Right lobe of liver (tissue), 4 donors: ENCODE results near the gene ZCCHC7.

Source experiments
- CTCF ChIP-seq, 4 donors: fragments of 200-600 bp in 3 of 4; fragments of 450-650 bp in 1 of 4; IDR thresholded peaks; one replicate each; pipeline versions ENCODE4 v1.5.1 to v1.8.0; 2016 to 2022; ENCODE audit warnings: antibody characterized with exemption in 4 of 4, mild to moderate bottlenecking in 2 of 4
- POLR2A ChIP-seq: fragments of 450-650 bp; IDR thresholded peaks from one replicate; pipeline ENCODE4 v1.6.1; 2017; ENCODE audit warnings: antibody characterized with exemption, mild to moderate bottlenecking
- donor health status: DM: no; HTN: no; CAD: no.
- donor health status: DM: no; HTN: no; CAD: no.
- donor health status: DM: no; HTN: yes; CAD: no.

- TF ChIP-seq CTCF (IDR thresholded peaks at IDR 0.05) (no peak), POLR2A (no peak)
Observed at GRCh38 chr9:37201581-37201980, 81.2 kb downstream of the ZCCHC7 start.
